T47D (cell line): ENCODE measurements around the gene ST3GAL3.

ENCODE experiments used
- DNase-seq, 2 experiments: peaks; one replicate each; pipeline versions ENCODE4 v3.0.0 to v3.0.0-alpha.2; 2011 to 2012; ENCODE audit warnings: low read depth in 1 of 2, low spot score in 1 of 2
- JUND ChIP-seq: IDR thresholded peaks from 2 replicates; pipeline ENCODE4 v1.6.1; 2012; ENCODE audit warnings: low read depth
- in situ Hi-C: cut with HindIII; loops from 2 replicates; pipeline ENCODE4 v1.10.0; 2016; ENCODE audit warnings: low sequenced_read_pairs, low pct_unique_long_range_greater_than_20kb

The ST3GAL3 gene

DNA sequence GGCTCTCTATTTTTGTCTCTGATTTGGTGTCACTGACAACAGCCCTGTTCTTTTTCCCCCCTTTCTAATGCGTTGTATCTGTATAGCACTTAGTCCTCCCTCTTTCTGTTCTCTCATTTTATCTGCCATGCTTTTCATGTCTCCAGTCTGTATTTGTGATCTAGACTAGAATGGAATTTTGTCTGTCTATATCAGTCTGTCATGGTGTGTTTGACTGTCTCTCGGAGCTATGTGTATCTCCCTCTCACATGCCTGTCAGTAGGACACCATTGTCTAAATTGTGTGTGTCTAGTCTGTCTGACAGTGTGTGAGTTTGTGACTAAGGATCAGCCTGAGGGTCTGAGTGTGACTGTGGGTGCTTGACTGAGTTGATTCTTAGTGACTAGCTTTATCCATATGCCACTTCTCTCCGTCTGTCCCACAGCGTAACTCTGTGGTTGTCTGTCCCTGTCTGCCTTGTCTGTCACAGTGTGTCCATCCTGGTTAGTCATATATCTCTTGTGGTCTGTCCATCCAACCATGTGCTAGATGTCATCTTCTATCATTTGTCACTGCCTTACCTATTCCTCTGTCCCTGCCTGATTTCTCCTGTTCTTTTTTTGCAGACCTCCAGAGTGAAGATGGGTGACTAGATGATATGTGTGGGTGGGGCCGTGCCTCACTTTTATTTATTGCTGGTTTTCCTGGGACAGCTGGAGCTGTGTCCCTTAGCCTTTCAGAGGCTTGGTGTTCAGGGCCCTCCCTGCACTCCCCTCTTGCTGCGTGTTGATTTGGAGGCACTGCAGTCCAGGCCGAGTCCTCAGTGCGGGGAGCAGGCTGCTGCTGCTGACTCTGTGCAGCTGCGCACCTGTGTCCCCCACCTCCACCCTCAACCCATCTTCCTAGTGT lies 270.3 kb downstream of the ST3GAL3 start:
- no peak for DNase-seq
- in situ Hi-C loops = no loop called here
- TF ChIP-seq JUND = no peak

DNA sequence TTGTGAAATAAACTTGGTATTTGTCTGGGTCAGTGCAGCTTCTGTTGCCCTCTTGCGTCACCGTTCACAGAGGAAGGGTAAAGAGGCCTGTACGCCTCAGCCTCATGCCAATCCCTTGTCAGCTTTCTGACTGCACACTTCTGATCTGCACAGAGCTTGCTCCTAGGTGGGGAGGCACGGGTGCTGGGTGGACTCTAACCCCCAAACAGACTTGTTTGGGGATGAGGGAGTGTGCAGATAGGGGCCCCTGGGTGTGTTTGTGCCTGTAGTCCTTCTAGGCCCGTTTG lies 270.9 kb downstream of the ST3GAL3 start:
- DNase-seq = no peak
- no peak for TF ChIP-seq JUND
- in situ Hi-C loops = no loop called here

DNA sequence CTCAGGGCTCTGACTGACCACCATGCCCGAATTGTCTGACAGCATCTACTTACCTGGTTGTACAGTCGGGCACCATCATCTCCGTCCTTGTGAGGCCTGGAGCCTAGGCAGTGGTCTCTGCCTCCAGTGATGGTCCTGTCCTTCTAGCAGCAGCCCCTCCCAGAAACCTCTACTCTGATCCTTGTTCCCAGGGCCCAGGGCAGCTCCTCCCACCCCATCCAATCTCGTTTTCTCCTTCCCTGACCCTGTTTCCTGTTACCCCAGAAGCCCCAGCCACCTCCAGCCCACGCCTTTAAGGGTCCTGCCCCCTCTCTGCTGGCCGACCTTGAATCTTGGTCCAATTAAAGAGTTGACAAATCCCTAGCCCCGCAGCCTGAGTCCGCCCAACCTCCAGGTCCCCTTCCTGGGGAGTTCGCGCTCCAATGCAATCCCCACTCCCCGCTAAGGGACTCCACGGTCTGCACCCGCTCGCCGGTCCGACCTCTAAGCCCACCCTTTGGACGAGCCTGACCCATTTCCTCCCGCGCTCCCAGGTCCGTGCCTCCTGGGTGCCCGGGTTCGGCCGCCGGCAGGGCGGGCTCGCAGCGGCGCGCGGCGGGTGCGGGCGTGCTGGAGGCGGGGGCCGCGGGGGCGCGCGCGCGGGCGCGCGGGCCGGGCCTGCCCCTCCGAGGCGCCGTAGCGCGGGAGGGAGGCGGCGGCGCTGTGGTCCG lies 271.4 kb downstream of the ST3GAL3 start, which contains the start of gene B4GALT2:
TSS of gene B4GALT2 (plus strand) at position 660 of the 710 bp plus-strand sequence. CDS start 1,951 bp downstream, outside the sequence.
- in situ Hi-C loops = no loop called here
- TF ChIP-seq JUND = no peak

DNA sequence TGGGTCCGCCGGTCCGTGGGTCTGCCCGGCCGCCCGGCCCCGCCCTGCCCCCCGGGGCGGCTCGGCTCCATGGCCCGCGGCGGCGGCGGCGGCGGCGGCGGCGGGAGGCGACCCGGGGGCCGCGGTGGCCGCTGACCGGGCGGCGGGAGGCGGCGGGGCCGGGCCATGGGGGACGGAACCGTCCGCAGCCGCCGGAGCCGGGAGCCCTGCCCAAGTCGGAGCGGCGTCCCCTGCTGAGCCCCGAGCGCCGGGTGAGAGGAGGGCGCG lies 271.9 kb downstream of the ST3GAL3 start:
- DNase-seq = no peak
- no peak for TF ChIP-seq JUND
- in situ Hi-C loops = no loop called here

More for the DNA sequence above, 271.4 kb downstream of the ST3GAL3 start, which contains the start of gene B4GALT2:
- DNase-seq = peak; percentile 47 to 74

DNA sequence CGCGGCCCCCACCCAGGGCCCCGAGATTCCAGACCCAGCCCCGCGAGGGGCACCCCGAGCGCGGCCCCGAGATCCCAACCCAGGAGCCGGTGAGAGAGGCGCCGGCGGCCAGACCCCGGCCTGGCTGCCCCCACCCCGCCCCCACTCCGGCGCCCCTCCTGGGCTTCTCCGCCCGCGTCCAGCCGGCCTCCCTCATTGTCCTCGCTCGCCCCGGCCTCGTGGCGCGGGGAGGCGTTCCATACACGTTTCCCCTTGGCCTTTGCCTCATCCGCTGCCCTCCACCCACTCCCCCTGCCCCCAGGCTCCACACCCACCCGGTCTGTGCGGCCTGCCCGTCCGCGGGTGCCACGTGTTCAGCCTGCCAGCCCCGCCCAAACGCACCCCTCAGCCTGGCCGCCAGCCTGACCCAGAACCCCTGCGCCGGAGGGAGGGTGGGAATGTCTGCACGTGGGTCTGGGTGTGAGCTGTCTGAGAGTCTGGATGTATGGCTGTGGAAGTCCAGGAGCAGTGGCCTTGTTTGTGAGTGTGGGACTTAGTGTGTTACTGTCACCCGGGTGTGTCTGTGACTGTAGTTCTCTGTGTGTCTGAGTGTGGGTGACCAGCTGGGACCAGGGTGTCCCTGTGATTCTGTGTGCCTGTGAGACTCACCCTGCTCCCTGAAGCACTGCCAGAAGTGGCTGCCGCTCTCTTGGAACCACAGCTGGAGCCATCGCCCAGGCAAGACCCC lies 272.4 kb downstream of the ST3GAL3 start:
- TF ChIP-seq JUND = no peak
- in situ Hi-C loops = no loop called here
- peak in 1 of 2 experiments; percentile 33 for DNase-seq

DNA sequence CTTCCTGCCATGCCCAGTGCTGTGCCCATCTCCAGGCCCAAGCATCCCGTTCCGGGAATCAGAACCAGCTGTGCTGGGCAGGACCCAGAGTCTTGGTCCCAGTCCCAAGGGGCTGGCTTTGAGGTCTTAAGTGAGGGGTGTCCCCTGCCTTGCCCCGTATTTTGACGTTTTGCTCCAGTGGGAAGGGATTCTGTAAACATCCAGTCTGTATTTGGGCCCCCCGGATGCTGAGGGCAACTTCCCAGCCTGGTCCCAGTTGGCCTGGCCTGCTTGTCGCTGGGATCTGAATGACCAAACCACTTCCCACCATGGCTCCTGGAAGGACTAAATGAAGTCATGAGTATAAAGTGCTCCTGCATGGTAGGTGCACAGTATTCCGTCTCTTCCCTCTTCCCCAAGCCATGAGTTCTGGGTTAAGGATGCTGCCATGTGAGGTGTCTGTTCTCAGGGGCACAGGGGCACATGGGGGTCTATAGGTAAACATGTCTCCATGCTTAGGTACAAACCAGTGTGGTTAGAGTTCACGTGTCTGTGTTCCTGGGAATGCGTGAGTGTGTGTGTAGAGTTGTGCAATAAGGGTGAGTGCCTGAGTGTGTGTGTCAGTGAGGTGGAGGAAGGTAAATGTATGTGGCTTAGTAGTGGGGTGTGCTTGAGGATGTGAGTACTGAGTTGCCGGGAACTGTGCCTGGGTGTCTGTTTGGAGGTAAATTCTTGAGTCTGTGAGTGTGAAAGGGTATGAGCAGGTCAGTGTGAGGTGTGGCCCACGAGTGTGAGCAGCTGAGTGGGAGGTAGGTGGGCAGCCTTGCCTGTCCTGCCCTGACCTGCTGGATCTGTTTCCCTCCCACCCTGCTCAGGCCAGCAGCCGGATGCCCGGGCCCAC lies 273.2 kb downstream of the ST3GAL3 start:
- no peak for TF ChIP-seq JUND
- DNase-seq = no peak
- in situ Hi-C loops = no loop called here
